HEK293 (cell line): ENCODE data around the gene SIGMAR1.

Experiments
- SP3 ChIP-seq: fragments of 450-650 bp; formaldehyde crosslinking; IDR thresholded peaks from 2 replicates; pipeline ENCODE4 v1.5.1; 2016; ENCODE audit warnings: missing biosample characterization, missing genetic modification characterization
- ZFP69B ChIP-seq: fragments of 450-650 bp; formaldehyde crosslinking; IDR thresholded peaks from 2 replicates; pipeline ENCODE4 v1.5.1; 2016; ENCODE audit warnings: missing biosample characterization, missing genetic modification characterization
- ZNF121 ChIP-seq: fragments of 450-650 bp; formaldehyde crosslinking; IDR thresholded peaks from 2 replicates; pipeline ENCODE4 v1.5.1; 2016; ENCODE audit warnings: missing biosample characterization, missing genetic modification characterization
- ZNF169 ChIP-seq: fragments of 450-650 bp; formaldehyde crosslinking; IDR thresholded peaks from 2 replicates; pipeline ENCODE4 v1.5.1; 2016; ENCODE audit warnings: missing biosample characterization, missing genetic modification characterization
- ZNF394 ChIP-seq: fragments of 450-650 bp; formaldehyde crosslinking; IDR thresholded peaks from 2 replicates; pipeline ENCODE4 v1.5.1; 2016; ENCODE audit warnings: missing biosample characterization, missing genetic modification characterization, mild to moderate bottlenecking, moderate library complexity, borderline replicate concordance
- ZNF510 ChIP-seq: fragments of 450-650 bp; formaldehyde crosslinking; IDR thresholded peaks from 2 replicates; pipeline ENCODE4 v1.5.1; 2018; ENCODE audit warnings: mild to moderate bottlenecking, missing genetic modification characterization, missing biosample characterization; ENCODE audit not compliant: insufficient replicate concordance
- ZNF768 ChIP-seq: fragments of 450-650 bp; formaldehyde crosslinking; IDR thresholded peaks from 2 replicates; pipeline ENCODE4 v1.5.1; 2018; ENCODE audit warnings: missing biosample characterization, mild to moderate bottlenecking, missing genetic modification characterization
- TF ChIP-seq, protein P1 (sequence below): fragments of 450-650 bp; formaldehyde crosslinking; IDR thresholded peaks from 2 replicates; pipeline ENCODE4 v1.5.1; 2016; ENCODE audit warnings: missing biosample characterization, missing genetic modification characterization
- TF ChIP-seq, protein P2 (sequence below): fragments of 450-650 bp; formaldehyde crosslinking; IDR thresholded peaks from 2 replicates; pipeline ENCODE4 v1.5.1; 2016; ENCODE audit warnings: missing biosample characterization, missing genetic modification characterization
- TF ChIP-seq, protein P3 (sequence below): fragments of 450-650 bp; formaldehyde crosslinking; IDR thresholded peaks from 2 replicates; pipeline ENCODE4 v1.5.1; 2016; ENCODE audit warnings: missing biosample characterization, missing genetic modification characterization, borderline replicate concordance

DNA sequence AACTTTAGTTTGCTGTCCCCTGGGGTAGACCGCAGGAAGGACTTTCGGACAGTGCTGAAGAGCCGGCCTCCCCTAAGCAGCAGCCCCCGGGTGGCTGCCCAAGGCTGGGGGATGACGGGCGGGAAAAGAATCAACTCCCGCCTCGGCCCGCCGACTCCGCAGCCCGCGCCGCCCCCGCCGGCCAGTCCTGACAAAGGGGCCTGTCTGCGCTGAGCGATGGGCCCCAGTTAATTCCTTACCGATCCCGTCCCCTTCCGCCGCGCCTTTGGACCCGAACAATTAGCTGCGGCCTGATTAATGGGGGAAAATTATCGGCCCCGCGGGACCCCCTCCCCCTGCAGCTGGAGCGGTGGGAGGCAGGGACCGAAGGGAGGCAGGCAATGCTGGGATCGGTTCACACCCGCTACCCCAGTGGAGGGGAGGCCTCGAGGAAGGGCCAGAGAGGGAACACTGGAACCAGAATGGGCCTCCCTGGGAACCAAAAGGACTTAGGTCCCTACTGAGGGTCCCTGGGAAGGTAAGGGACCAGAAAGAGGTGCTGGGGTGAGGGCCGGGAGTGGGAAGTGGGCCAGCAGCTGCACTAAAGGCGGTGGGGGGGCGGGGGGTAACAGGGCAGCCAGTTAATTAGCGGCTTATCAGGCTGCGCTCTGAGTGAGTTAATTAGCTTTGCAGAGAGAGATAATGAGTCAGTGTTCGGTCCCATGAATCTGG is 13.0 kb downstream of the SIGMAR1 start:
- TF ChIP-seq ZNF768 (tag by site-specific recombination) (no peak), ZFP69B (tag by site-specific recombination) (no peak), ZNF121 (tag by site-specific recombination) (no peak), ZNF394 (tag by site-specific recombination) (no peak), ZNF510 (tag by site-specific recombination) (no peak), ZNF169 (tag by site-specific recombination) (no peak), SP3 (tag by site-specific recombination) (no peak)
- TF ChIP-seq, protein P1, sequence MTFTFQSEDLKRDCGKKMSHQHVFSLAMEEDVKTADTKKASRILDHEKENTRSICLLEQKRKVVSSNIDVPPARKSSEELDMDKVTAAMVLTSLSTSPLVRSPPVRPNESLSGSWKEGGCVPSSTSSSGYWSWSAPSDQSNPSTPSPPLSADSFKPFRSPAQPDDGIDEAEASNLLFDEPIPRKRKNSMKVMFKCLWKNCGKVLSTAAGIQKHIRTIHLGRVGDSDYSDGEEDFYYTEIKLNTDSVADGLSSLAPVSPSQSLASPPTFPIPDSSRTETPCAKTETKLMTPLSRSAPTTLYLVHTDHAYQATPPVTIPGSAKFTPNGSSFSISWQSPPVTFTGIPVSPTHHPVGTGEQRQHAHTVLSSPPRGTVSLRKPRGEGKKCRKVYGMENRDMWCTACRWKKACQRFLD (tag by site-specific recombination): no peak
- TF ChIP-seq, protein P2, sequence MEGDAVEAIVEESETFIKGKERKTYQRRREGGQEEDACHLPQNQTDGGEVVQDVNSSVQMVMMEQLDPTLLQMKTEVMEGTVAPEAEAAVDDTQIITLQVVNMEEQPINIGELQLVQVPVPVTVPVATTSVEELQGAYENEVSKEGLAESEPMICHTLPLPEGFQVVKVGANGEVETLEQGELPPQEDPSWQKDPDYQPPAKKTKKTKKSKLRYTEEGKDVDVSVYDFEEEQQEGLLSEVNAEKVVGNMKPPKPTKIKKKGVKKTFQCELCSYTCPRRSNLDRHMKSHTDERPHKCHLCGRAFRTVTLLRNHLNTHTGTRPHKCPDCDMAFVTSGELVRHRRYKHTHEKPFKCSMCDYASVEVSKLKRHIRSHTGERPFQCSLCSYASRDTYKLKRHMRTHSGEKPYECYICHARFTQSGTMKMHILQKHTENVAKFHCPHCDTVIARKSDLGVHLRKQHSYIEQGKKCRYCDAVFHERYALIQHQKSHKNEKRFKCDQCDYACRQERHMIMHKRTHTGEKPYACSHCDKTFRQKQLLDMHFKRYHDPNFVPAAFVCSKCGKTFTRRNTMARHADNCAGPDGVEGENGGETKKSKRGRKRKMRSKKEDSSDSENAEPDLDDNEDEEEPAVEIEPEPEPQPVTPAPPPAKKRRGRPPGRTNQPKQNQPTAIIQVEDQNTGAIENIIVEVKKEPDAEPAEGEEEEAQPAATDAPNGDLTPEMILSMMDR (tag by site-specific recombination): no peak
- TF ChIP-seq, protein P3, sequence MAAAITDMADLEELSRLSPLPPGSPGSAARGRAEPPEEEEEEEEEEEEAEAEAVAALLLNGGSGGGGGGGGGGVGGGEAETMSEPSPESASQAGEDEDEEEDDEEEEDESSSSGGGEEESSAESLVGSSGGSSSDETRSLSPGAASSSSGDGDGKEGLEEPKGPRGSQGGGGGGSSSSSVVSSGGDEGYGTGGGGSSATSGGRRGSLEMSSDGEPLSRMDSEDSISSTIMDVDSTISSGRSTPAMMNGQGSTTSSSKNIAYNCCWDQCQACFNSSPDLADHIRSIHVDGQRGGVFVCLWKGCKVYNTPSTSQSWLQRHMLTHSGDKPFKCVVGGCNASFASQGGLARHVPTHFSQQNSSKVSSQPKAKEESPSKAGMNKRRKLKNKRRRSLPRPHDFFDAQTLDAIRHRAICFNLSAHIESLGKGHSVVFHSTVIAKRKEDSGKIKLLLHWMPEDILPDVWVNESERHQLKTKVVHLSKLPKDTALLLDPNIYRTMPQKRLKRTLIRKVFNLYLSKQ (tag by site-specific recombination): no peak
